ENCODE data around the gene PCSK6. TPM values are rescaled to one million over a fixed set of nuclear protein-coding genes. Genes with fewer than 3 reads are reported as not detected.

The PCSK6 gene
- total RNA-seq, 1 experiment from 2014 or later, result 2.9 TPM

DNA sequence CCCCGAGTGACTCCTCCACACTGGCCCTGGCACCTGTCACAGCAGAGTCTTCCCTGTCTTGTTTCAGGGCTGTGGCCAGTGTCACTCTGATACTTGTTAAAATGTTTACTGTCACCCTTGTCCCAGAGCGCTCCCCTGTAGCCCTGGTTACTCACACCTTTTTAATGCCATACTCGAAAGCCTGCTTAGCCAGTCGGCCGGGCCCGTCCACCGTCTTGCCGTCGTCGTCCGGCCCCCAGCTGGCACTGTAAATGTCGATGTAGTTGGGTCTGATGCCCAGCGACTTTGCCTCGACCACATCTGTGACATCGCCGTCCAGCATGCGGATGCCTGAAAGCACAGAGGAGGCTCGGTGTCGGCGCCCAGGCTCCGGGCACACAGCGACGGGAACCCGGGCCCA, 91.3 kb downstream of the PCSK6 start:
- TF ChIP-seq IRF2 (CRISPR knock-in tag; IDR thresholded peaks at IDR 0.05; ENCODE audit: borderline replicate concordance, low read depth), result no peak
- TF ChIP-seq, protein P1, sequence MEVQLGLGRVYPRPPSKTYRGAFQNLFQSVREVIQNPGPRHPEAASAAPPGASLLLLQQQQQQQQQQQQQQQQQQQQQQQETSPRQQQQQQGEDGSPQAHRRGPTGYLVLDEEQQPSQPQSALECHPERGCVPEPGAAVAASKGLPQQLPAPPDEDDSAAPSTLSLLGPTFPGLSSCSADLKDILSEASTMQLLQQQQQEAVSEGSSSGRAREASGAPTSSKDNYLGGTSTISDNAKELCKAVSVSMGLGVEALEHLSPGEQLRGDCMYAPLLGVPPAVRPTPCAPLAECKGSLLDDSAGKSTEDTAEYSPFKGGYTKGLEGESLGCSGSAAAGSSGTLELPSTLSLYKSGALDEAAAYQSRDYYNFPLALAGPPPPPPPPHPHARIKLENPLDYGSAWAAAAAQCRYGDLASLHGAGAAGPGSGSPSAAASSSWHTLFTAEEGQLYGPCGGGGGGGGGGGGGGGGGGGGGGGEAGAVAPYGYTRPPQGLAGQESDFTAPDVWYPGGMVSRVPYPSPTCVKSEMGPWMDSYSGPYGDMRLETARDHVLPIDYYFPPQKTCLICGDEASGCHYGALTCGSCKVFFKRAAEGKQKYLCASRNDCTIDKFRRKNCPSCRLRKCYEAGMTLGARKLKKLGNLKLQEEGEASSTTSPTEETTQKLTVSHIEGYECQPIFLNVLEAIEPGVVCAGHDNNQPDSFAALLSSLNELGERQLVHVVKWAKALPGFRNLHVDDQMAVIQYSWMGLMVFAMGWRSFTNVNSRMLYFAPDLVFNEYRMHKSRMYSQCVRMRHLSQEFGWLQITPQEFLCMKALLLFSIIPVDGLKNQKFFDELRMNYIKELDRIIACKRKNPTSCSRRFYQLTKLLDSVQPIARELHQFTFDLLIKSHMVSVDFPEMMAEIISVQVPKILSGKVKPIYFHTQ (CRISPR knock-in tag; IDR thresholded peaks at IDR 0.05), result no peak
- TF ChIP-seq, protein P2, sequence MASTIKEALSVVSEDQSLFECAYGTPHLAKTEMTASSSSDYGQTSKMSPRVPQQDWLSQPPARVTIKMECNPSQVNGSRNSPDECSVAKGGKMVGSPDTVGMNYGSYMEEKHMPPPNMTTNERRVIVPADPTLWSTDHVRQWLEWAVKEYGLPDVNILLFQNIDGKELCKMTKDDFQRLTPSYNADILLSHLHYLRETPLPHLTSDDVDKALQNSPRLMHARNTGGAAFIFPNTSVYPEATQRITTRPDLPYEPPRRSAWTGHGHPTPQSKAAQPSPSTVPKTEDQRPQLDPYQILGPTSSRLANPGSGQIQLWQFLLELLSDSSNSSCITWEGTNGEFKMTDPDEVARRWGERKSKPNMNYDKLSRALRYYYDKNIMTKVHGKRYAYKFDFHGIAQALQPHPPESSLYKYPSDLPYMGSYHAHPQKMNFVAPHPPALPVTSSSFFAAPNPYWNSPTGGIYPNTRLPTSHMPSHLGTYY (CRISPR knock-in tag; IDR thresholded peaks at IDR 0.05), result no peak
- TF ChIP-seq, protein P3, sequence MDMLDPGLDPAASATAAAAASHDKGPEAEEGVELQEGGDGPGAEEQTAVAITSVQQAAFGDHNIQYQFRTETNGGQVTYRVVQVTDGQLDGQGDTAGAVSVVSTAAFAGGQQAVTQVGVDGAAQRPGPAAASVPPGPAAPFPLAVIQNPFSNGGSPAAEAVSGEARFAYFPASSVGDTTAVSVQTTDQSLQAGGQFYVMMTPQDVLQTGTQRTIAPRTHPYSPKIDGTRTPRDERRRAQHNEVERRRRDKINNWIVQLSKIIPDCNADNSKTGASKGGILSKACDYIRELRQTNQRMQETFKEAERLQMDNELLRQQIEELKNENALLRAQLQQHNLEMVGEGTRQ (CRISPR knock-in tag; IDR thresholded peaks at IDR 0.05), result no peak
- CTCF ChIA-PET, result no interaction called here
- Mint-ChIP-seq H3K27ac (no peak overlapping the region), H3K4me1 (peaks cover 15% of the 10 kb centered on the region), H3K27me3 (ENCODE audit: low read depth) (no peaks in the 10 kb centered on the region; the same call in 1 of the 2 replicates), H3K4me3 (no peak overlapping the region), H3K9me3 (peaks cover 6% of the 10 kb centered on the region), H3K36me3 (0 out of 2 replicates have a peak, but pooled peaks cover 3% of the 10 kb centered on the region)
- DNase-seq (ENCODE audit: low spot score), result no peak
- no peak for ATAC-seq
- POLR2A ChIA-PET, result no interaction called here

DNA sequence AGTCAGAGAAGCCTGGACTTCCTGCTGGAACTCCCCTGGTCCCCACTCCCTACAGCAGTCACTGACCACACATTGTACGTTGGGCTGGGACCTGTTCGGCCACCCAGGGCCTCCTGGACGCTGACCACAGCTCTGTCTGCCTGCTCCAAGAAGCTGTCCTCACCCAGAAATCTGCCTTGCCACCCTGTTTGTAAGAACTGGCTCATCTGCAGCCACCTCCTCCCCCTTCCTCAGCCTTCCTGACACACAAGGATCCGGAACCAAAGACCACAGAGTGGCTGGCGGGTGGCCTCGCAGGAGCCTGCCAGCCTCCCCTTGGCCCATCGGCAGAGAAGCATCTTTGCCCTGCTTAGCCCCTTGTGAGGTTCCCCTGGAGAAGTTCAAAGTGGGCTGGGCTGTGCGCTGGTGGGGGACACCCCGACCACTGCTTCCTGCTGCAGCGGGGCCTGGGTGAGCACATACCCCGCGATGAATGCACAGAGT, 91.9 kb downstream of the PCSK6 start:
- no peaks in the 10 kb centered on the region; the same call in 1 of the 2 replicates for H3K27me3 Mint-ChIP-seq (ENCODE audit: low read depth)
- H3K4me3 Mint-ChIP-seq, result no peak overlapping the region
- ATAC-seq (no peak; the same call in 1 of the 2 replicates), DNase-seq (ENCODE audit: low spot score) (no peak)
- H3K9me3 Mint-ChIP-seq, result peaks cover 6% of the 10 kb centered on the region
- H3K36me3 Mint-ChIP-seq, result 0 out of 2 replicates have a peak, but pooled peaks cover 3% of the 10 kb centered on the region
- H3K4me1 Mint-ChIP-seq, result peaks cover 15% of the 10 kb centered on the region
- ChIA-PET POLR2A (no interaction called here), CTCF (interaction anchor here (0.9 kb wide), 1 partner anchor 25 kb away, joined by 3 read pairs; no protein-coding TSS in a partner anchor)
- no peak overlapping the region for H3K27ac Mint-ChIP-seq
- TF ChIP-seq, protein P4, sequence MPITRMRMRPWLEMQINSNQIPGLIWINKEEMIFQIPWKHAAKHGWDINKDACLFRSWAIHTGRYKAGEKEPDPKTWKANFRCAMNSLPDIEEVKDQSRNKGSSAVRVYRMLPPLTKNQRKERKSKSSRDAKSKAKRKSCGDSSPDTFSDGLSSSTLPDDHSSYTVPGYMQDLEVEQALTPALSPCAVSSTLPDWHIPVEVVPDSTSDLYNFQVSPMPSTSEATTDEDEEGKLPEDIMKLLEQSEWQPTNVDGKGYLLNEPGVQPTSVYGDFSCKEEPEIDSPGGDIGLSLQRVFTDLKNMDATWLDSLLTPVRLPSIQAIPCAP (CRISPR knock-in tag; IDR thresholded peaks at IDR 0.05), result no peak
- TF ChIP-seq, protein P5, sequence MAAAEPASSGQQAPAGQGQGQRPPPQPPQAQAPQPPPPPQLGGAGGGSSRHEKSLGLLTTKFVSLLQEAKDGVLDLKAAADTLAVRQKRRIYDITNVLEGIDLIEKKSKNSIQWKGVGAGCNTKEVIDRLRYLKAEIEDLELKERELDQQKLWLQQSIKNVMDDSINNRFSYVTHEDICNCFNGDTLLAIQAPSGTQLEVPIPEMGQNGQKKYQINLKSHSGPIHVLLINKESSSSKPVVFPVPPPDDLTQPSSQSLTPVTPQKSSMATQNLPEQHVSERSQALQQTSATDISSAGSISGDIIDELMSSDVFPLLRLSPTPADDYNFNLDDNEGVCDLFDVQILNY (CRISPR knock-in tag; IDR thresholded peaks at IDR 0.05), result no peak
- TF ChIP-seq TEAD1 (CRISPR knock-in tag; IDR thresholded peaks at IDR 0.05) (no peak), ZBTB21 (CRISPR knock-in tag; IDR thresholded peaks at IDR 0.05; ENCODE audit: borderline replicate concordance) (no peak), SP1 (CRISPR knock-in tag; conservative IDR thresholded peaks at IDR 0.05) (no peak), CBFB (CRISPR knock-in tag; IDR thresholded peaks at IDR 0.05; ENCODE audit: low read depth) (no peak), ZNF416 (CRISPR knock-in tag; IDR thresholded peaks at IDR 0.05) (no peak), GTF2I (CRISPR knock-in tag; conservative IDR thresholded peaks at IDR 0.05) (no peak), ETV6 (CRISPR knock-in tag; IDR thresholded peaks at IDR 0.05) (no peak), ZNF138 (CRISPR knock-in tag; conservative IDR thresholded peaks at IDR 0.05) (no peak), HMGA2 (CRISPR knock-in tag; IDR thresholded peaks at IDR 0.05) (no peak), NFE2L1 (CRISPR knock-in tag; IDR thresholded peaks at IDR 0.05) (no peak), ZNF671 (CRISPR knock-in tag; IDR thresholded peaks at IDR 0.05) (no peak)
- TF ChIP-seq, protein P6, sequence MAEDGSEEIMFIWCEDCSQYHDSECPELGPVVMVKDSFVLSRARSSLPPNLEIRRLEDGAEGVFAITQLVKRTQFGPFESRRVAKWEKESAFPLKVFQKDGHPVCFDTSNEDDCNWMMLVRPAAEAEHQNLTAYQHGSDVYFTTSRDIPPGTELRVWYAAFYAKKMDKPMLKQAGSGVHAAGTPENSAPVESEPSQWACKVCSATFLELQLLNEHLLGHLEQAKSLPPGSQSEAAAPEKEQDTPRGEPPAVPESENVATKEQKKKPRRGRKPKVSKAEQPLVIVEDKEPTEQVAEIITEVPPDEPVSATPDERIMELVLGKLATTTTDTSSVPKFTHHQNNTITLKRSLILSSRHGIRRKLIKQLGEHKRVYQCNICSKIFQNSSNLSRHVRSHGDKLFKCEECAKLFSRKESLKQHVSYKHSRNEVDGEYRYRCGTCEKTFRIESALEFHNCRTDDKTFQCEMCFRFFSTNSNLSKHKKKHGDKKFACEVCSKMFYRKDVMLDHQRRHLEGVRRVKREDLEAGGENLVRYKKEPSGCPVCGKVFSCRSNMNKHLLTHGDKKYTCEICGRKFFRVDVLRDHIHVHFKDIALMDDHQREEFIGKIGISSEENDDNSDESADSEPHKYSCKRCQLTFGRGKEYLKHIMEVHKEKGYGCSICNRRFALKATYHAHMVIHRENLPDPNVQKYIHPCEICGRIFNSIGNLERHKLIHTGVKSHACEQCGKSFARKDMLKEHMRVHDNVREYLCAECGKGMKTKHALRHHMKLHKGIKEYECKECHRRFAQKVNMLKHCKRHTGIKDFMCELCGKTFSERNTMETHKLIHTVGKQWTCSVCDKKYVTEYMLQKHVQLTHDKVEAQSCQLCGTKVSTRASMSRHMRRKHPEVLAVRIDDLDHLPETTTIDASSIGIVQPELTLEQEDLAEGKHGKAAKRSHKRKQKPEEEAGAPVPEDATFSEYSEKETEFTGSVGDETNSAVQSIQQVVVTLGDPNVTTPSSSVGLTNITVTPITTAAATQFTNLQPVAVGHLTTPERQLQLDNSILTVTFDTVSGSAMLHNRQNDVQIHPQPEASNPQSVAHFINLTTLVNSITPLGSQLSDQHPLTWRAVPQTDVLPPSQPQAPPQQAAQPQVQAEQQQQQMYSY (CRISPR knock-in tag; IDR thresholded peaks at IDR 0.05), result no peak
- TF ChIP-seq, protein P7, sequence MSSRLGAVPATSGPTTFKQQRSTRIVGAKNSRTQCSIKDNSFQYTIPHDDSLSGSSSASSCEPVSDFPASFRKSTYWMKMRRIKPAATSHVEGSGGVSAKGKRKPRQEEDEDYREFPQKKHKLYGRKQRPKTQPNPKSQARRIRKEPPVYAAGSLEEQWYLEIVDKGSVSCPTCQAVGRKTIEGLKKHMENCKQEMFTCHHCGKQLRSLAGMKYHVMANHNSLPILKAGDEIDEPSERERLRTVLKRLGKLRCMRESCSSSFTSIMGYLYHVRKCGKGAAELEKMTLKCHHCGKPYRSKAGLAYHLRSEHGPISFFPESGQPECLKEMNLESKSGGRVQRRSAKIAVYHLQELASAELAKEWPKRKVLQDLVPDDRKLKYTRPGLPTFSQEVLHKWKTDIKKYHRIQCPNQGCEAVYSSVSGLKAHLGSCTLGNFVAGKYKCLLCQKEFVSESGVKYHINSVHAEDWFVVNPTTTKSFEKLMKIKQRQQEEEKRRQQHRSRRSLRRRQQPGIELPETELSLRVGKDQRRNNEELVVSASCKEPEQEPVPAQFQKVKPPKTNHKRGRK (CRISPR knock-in tag; IDR thresholded peaks at IDR 0.05; ENCODE audit: borderline replicate concordance), result no peak
- TF ChIP-seq, protein P8, sequence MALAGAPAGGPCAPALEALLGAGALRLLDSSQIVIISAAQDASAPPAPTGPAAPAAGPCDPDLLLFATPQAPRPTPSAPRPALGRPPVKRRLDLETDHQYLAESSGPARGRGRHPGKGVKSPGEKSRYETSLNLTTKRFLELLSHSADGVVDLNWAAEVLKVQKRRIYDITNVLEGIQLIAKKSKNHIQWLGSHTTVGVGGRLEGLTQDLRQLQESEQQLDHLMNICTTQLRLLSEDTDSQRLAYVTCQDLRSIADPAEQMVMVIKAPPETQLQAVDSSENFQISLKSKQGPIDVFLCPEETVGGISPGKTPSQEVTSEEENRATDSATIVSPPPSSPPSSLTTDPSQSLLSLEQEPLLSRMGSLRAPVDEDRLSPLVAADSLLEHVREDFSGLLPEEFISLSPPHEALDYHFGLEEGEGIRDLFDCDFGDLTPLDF (CRISPR knock-in tag; IDR thresholded peaks at IDR 0.05), result no peak
- TF ChIP-seq, protein P9, sequence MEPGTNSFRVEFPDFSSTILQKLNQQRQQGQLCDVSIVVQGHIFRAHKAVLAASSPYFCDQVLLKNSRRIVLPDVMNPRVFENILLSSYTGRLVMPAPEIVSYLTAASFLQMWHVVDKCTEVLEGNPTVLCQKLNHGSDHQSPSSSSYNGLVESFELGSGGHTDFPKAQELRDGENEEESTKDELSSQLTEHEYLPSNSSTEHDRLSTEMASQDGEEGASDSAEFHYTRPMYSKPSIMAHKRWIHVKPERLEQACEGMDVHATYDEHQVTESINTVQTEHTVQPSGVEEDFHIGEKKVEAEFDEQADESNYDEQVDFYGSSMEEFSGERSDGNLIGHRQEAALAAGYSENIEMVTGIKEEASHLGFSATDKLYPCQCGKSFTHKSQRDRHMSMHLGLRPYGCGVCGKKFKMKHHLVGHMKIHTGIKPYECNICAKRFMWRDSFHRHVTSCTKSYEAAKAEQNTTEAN (CRISPR knock-in tag; IDR thresholded peaks at IDR 0.05), result no peak
